ENCODE data around the gene PTPRM.

PTPRM gene

GRCh38 chr18:7809455-7809854 is 242.3 kb downstream of the PTPRM start:
- ATAC-seq (no peak), DNase-seq (no peak)

- DNase-seq (no peak), ATAC-seq (no peak)
These were observed 242.9 kb downstream of the PTPRM start for GRCh38 chr18:7809978-7810377.

DNA sequence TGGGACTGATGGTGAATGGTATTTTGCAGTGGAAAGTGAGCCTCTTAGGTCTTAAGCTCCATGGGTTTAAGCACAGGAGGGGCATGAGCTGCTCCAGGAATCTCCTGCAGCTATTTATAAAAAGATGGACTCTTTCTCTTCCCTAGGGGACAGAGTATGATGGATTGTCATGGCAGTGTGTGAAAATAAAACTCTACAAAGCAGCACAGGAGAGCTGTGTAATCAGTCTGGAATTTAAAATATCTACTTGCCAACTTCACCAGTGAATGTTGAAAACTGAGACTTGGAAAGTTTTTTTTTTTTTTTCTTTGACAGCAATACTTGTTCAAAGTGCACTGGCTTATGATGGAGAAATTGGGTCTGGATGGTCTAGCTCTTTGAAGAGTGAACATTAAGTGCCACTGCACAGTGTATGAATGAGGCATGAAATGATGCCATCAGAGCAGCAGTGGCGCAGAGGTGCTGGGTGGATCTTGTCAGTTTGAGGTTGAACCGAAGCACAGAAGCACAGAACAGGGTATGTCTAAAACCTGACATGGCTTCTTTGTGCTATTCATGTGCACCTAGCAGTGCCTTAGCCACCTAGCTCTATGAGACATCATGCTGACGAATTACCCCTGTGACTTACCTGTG is 245.4 kb downstream of the PTPRM start:
- DNase-seq, result no peak
- no peak for ATAC-seq

DNA sequence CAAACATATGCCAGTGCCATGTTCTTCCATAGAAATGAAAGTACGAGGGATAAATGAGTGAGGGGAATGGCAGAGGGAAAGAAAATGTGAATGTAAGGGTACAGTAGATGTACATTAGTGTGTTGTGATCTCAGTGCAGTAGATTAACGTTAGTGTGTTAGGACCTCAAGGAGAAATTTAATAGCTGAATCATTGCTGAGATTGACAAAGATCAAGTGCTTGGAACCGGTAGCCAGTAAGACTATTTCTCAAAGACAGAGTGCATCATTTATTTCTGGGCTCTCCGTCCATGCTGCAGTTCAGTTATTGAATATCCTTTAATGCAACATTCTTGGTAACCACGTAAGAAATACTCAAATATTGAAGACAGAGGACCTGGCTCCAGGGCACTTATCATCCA is 246.0 kb downstream of the PTPRM start:
- no peak for ATAC-seq
- no peak for DNase-seq

DNA sequence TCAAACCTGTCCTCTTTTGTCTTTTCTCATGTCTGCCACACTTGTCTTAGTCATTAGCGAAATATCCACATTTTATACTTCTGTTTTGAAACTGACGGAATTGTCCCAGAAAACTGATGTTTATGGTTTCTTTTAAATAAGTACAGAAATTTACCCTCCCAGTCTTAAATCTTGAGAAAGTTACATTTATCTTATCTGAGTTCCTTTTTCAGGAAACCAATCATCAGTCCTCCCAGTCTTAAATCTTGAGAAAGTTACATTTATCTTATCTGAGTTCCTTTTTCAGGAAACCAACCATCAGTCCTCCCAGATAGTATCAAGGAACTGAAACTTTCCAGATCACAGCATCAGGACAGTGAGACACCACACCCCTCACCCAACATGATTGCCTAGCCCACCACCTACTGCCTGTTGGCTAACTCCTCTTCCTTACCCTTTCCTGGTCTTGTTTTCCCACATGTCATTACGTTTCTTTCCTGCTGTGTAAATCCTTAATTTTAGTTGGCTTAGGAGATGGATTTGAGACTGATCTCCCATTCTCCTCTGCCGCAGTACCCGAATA is 247.7 kb downstream of the PTPRM start:
- ATAC-seq (no peak), DNase-seq (no peak)

DNA sequence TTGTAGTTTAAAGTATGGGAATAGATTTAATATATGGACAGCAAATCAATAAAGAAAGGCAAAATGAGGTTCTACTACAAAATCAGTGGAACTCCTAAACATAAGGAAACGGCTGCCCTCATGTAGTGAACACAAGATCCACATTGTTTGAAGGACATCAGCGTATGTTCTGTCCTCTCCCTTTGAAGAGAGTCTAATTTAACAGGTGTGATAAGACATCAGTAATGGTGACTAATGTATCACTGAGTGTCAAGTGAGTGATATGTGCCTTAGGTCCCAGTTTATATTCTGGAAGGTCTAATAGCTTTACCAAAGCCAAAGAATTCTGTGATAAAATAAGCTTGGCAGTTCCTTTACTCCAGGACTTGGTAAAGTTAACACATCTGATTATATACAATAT is 248.7 kb downstream of the PTPRM start:
- DNase-seq (no peak), ATAC-seq (no peak)

DNA sequence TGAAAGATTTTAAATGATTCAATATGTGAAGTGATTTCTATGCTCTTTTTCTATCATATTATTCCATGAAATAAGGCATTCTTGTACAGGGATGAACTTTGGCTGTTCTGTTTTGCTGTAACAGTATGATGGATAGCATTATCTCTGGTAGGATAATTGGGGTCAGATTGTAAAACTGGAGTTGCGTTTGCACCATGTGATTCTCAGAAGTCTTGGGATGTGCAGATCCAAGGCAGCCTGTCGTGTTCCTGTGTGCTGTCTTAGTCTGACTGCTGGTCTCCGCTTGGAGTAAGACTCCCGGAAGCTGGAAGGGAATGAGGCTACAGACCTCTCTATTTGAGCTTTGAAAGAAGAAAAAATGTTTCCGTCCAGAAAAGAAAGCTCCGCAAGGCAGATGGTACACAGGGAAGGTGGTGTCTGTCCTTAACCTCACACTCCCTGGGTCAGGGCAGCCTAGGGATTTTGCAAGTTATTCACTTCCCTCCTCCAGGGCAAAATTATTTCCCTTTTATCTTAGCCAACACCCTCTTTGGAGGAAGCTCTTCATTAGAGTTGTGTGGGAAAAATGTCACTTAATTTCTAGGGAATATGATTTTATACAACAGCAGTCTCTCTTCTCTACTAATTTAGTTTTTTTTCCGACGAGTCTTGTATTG is 250.6 kb downstream of the PTPRM start:
- DNase-seq (no peak), ATAC-seq (no peak)

DNA sequence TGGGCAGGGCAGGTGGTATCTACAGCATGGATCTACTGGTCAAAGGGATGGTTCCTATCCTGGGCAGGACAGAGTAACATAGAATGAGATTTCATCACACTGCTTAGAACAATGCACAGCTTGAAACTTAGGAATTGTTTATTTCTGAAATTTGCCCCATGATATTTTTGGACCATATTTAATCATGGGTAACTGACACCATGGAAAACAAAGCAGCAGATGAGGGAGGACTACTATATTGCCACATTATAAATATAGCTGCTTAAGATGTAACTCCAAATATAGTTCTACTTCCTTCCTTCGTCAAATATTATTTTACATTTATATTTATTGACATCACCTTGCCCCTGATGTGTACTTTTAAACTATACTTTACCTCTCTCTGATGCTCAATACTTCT is 254.7 kb downstream of the PTPRM start:
- no peak for DNase-seq
- no peak for ATAC-seq

GRCh38 chr18:7822435-7823331 is 255.6 kb downstream of the PTPRM start:
- DNase-seq, result no peak

DNA sequence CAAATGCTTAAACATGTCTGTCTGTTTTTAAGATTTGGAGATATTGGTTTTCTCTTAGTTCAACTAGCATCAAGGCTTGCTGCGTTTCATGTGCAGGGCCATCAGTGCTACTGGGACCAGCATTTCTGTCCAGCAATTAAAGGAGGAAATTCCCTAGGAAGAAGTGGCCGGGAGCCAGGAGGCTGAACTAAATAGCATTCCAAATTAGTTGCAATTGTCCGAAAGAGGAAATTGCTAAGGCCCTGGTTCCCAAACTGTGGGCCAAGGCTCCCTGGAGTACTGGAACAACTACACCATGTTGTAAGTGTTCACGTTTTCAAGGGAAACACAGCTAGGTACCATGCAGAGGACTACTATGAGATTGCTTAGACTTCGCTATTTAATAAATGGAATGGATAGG is 257.9 kb downstream of the PTPRM start:
- ATAC-seq (no peak), DNase-seq (no peak)

More at GRCh38 chr18:7822435-7823331, 255.6 kb downstream of the PTPRM start:
- no peak for ATAC-seq

DNA sequence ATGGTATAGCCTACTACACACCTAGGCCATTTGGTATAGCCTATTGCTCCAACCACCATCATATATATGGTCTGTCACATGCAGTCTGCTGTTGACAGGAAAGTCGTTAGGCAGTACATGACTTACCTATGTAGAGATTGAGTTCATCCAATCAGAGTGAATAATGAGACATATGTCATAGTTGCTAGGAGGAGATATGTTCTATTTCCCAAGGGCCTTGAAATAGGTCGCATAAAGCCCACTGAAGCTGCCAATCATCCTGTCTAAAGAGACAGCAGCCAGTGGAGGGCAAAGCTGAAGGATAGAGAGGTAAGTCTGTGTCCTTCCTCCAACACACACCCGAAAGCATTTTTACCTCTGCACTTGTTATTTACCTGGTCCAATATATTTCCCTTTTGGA is 263.4 kb downstream of the PTPRM start:
- DNase-seq, result no peak
- no peak for ATAC-seq

- no peak for DNase-seq
These were observed 272.4 kb downstream of the PTPRM start for GRCh38 chr18:7839548-7839947.

GRCh38 chr18:7840411-7840810 is 273.3 kb downstream of the PTPRM start:
- ATAC-seq, result no peak
- DNase-seq, result no peak

More at GRCh38 chr18:7839548-7839947, 272.4 kb downstream of the PTPRM start:
- no peak for ATAC-seq

GRCh38 chr18:7844017-7844416 is 276.9 kb downstream of the PTPRM start:
- DNase-seq, result no peak

DNA sequence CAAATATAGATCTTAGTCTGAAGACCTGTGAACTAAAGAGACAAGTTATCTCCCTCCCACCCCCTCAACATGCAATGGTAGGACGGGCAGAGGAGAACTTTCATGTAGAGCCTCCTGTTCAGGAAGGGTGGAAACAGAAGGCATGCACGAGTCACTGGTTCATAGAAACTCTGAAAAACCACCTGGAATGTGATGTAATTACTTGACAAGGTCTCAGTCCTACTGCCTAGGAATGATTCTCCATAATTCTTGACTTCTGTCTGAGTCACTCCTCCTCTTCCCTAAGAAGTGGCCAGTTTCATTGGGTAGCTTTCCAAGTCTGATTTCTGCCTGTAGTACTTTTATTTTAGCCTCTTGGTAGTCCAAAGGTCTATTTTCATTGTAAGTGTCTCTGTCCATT is 277.3 kb downstream of the PTPRM start:
- ATAC-seq (no peak), DNase-seq (no peak)

More at GRCh38 chr18:7844017-7844416, 276.9 kb downstream of the PTPRM start:
- no peak for ATAC-seq

DNA sequence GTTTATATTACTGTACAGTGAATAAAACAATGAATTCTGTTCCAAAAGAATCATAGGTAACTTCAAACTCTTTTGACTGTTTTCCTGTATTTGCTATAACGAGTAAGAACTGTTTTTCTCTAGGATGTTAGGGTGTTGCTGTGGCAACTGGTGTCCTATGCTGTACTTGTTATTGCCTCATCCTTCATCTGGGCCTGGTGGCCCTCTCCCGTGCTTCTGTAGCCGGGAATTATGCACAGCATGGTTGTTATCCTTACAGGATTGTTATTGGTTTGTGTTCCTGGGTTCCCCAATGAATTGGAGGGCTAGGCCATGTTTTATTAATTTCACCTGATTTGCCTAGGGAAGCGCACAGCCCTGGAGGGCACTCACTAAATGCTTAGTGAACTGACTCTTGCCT is 279.2 kb downstream of the PTPRM start:
- ATAC-seq, result no peak
- no peak for DNase-seq

- DNase-seq, result no peak
- ATAC-seq, result no peak
These were observed 280.4 kb downstream of the PTPRM start for GRCh38 chr18:7847357-7848053.

- no peak for DNase-seq
- no peak for ATAC-seq
These were observed 280.9 kb downstream of the PTPRM start for GRCh38 chr18:7848054-7848412.

DNA sequence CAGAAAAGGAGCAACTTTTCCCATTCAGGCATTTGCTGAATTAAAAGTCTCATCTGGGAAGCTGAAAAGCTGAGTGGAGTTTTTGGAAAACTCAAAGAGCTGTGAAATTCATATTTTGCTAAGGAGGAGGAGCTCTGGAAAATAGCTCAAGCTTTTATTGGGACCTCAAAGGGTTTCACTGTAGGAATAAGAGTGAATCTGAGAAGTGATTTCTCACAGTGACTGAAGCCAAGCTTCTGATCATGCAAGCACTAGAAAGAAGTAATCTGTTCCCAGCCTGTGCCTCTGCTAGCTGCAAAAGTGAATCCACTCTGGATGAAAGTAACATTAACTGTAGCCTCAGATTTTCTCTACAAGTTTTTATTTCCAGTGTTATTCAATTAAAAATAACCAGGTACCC is 283.3 kb downstream of the PTPRM start:
- no peak for DNase-seq
- no peak for ATAC-seq

DNA sequence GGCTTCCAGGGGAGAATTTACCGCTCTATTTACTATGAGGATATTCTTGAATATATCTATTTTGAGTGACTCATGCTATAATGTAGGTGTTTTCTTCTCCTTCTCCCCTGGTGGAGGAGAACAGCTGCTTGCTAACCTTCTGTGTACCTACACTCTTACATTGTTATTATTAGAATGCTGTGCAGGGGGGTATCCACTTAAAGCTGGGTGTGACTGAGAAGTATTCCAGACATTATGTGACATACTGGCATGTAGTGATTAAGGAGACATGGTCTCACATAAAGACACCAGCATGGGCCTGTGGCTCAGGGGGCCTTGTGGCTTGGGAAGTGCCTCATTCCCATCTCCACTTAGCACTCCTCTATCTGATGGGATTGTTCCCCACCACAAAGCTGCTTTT is 287.9 kb downstream of the PTPRM start:
- DNase-seq, result no peak
- no peak for ATAC-seq

DNA sequence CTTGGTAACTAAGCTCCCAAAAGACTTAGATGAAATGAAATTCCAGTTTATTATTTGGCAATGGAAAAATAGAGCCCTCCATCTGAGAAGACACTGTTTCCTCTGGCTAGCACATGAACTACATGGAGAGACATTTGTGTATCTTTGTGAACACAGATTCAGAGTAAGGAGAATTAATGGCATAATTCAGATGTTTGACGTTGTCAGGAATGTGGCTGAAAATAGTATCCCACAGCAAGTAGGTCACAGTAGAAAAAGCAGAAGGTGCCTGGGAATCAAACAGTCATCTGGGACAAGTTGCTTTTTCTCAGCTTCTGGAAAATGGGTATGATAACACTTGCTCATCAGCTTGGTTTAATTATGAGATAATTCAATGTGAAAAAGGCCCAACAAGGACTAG is 288.6 kb downstream of the PTPRM start:
- no peak for DNase-seq
- ATAC-seq, result no peak

DNA sequence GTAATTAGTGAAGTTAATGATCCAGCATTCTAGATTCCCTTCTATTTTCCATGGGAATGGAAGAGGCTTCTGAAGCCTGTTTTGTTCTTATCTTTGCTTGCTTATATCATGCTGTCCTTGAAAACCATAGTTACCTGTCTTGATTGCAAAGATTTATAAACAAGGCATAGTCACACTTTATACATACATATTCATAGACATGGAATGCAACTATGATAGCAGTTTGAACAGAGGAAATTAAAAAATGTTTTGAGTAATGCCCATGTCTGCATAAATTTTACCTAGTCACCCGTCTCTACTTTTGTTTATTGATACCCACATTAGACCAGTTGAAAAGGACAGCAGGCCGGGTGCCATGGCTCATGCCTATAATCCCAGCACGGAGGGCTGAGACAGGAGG is 289.0 kb downstream of the PTPRM start:
- no peak for DNase-seq
- ATAC-seq, result no peak

Data from stimulated activated naive CD8-positive, alpha-beta T cell treated with anti-CD3 and anti-CD28 coated beads, Interleukin-15, Interleukin-2, amounts not matched to agents 100 U/mL and 50 U/mL, for 24 hours (primary cell).